ENCODE data around the gene FGF18. TPM values are rescaled to one million over a fixed set of nuclear protein-coding genes. Genes with fewer than 3 reads are reported as not detected.
A peak's percentile ranks its signal among the peaks of the same experiment; 100 is the strongest.

The FGF18 gene
- total RNA-seq (0.27 TPM in 1 of 2 replicates, not detected in the other), polyA plus RNA-seq (0.04 and 0.13 TPM in 2 replicates), polyA minus RNA-seq (0.08 TPM in 1 of 2 replicates, not detected in the other), Bru-seq, nascent RNA (percentile 33 among the genes with signal in this experiment), BruChase-seq, experiment 1, labeled RNA remaining after a 6-hour chase (percentile 41 among the genes with signal in this experiment), BruChase-seq, experiment 2, labeled RNA remaining after a 2-hour chase (percentile 40 among the genes with signal in this experiment)
- polyA plus RNA-seq (2011; cell fraction: cytosol; rRNA removed) = 0.05 TPM in 1 of 2 replicates, not detected in the other
- 0.10 and 0.22 TPM in 2 replicates for polyA plus RNA-seq (2011; cell fraction: nucleus; rRNA removed)
- 0.19 TPM in 1 of 2 replicates, not detected in the other for polyA plus RNA-seq (2012)
- not detected for polyA minus RNA-seq (2011; cell fraction: cytosol; rRNA and poly(A)+ RNA removed)
- polyA minus RNA-seq (2011; cell fraction: nucleus; rRNA and poly(A)+ RNA removed) = not detected in 2 replicates
- long read RNA-seq = 0 reads

DNA sequence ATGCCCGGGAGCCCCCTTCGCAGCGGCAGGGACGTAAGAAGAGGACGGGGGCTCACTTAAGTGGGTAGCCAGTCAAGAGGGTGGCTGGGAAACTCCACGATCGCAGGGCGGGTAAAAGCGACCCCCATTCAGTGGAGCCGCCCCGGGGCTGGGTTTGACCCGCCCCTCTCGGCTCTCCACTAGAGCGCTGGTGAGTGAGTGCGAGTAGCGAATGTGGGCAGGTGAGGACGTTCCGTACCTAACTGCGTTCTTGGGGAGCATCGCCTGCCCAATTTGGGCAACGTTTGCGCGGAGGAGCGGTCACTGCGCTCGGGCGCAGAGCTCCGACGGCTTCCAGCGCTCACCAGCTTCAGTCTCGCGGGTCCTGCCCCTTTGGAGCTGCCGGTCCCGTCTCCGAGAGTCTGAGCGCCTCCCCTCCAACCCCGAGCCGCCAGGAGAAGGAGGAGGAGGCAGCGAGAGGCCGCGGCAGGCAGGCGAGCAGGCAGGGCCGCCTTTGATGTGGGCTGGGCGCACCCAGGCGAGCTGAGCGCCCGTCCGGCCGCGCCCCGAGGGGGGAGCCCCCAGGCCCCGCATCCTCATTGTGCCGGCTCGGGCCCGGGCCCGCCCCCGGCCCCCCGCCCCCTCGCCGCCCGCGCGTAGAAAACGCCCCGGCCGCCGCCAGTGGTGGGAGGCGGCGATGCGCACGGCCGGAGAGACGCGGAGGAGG lies at the start of gene FGF18:
FGF18 (plus strand) TSS at position 666 of the 706 bp plus-strand sequence. CDS start 553 bp downstream, outside the sequence.
- DNase-seq (ENCODE audit: low read depth, low spot score) (peak; percentile 41), FAIRE-seq (no peak)
- H3K4me3 ChIP-seq (replicated peaks in 1 of 3; ENCODE audit: insufficient read depth in 1 of 3, low read depth in 1 of 3, low read length in 3 of 3) = peak within 1 kb of the TSS in 1 of 3 experiments; percentile 23
- TF ChIP-seq MYC (IDR thresholded peaks at IDR 0.05; ENCODE audit: low read depth, low read length) (no peak), MAX (IDR thresholded peaks at IDR 0.05; ENCODE audit: insufficient read depth, insufficient read length) (no peak), EZH2 (IDR thresholded peaks at IDR 0.05; ENCODE audit: borderline replicate concordance, low read depth, low read length, severe bottlenecking) (no peak)
- H3K9me1 ChIP-seq (replicated peaks; ENCODE audit: control insufficient read depth, extremely low read depth, insufficient read depth, low read length) = no peaks in the 10 kb centered on the region
- peak within 1 kb of the TSS; percentile 9 for H2AFZ ChIP-seq (ENCODE audit: low read depth, low read length)
- CTCF ChIA-PET = interaction anchor here (0.6 to 3.2 kb wide), 55 partner anchors 9 to 873 kb away, joined by 3 to 77 read pairs (median 4); partner anchors contain the start of genes FBXW11, STK10 and UBTD2
- no TSS peak for BruUV-seq (replicated peaks)
- POLR2A ChIA-PET = interaction anchor here (1.2 to 1.4 kb wide), 2 partner anchors 32 to 487 kb away, joined by 3 to 4 read pairs; partner anchors contain the start of gene NPM1
- no peak within 1 kb of the TSS for H3K27ac ChIP-seq (ENCODE audit: insufficient read depth, low read depth, low read length)
- peak within 1 kb of the TSS; percentile 71 for H3K4me2 ChIP-seq (ENCODE audit: insufficient read depth, low read length)
- H3K36me3 ChIP-seq (ENCODE audit: control insufficient read depth in 2 of 2, extremely low read depth in 1 of 2, insufficient read depth in 2 of 2, low read length in 2 of 2) = no peaks in the 10 kb centered on the region
- no peak within 1 kb of the TSS for H3K9ac ChIP-seq (replicated peaks; ENCODE audit: extremely low read depth, insufficient read depth, low read length)
- dilution Hi-C loops (cut with MboI; ENCODE audit: extremely low pct_ligation_motif_present, low sequenced_read_pairs) (no loop called here), intact Hi-C loops (cut with micrococcal nuclease) (loop anchor here (1.0 to 5.0 kb wide), 11 partner anchors 65 to 863 kb away; partner anchors contain the start of genes FBXW11 and UBTD2)
- peaks cover 13% of the 10 kb centered on the region for H3K4me1 ChIP-seq (ENCODE audit: control insufficient read depth, extremely low read depth, insufficient read depth, low read length)
- no peaks in the 10 kb centered on the region for H4K20me1 ChIP-seq (replicated peaks; ENCODE audit: control insufficient read depth, extremely low read depth, insufficient read depth, low read length)
- H3K27me3 ChIP-seq (ENCODE audit: control insufficient read depth in 2 of 2, insufficient read depth in 2 of 2, low read length in 2 of 2) = peaks cover 5 to 25% of the 10 kb centered on the region in 2 experiments
- no peaks in the 10 kb centered on the region for H3K79me2 ChIP-seq (ENCODE audit: control insufficient read depth, insufficient read depth, low read length)
- no peaks in the 10 kb centered on the region for H3K9me3 ChIP-seq (replicated peaks; ENCODE audit: control insufficient read depth, insufficient read depth, low read length)

DNA sequence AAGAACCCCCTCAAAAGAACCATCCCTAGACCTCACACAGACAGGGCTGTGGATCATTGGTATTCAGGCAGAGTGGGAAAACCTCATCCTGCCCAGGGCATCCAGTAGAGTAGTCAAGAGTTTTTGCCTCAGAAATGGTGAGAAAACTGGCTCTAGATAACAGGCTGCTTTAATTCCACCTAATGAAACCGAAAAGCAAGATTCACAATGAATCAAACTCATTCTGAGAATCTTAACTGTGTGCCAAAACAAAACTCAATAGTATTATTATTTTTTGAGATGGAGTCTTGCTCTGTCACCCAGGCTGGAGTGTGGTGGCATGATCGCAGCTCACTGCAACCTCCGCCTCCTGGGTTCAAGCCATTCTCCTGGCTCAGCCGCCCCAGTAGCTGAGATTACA lies 49.5 kb upstream of the FGF18 start:
- FAIRE-seq (no peak), DNase-seq (ENCODE audit: low read depth, low spot score) (no peak)
- Histone ChIP-seq H3K79me2 (ENCODE audit: control insufficient read depth, insufficient read depth, low read length) (no peaks in the 10 kb centered on the region), H3K36me3 (ENCODE audit: control insufficient read depth in 2 of 2, extremely low read depth in 1 of 2, insufficient read depth in 2 of 2, low read length in 2 of 2) (no peaks in the 10 kb centered on the region), H4K20me1 (replicated peaks; ENCODE audit: control insufficient read depth, extremely low read depth, insufficient read depth, low read length) (no peaks in the 10 kb centered on the region), H3K9ac (replicated peaks; ENCODE audit: extremely low read depth, insufficient read depth, low read length) (no peak overlapping the region), H3K27me3 (ENCODE audit: control insufficient read depth in 2 of 2, insufficient read depth in 2 of 2, low read length in 2 of 2) (peaks cover 0 to 1% of the 10 kb centered on the region in 2 experiments), H3K9me1 (replicated peaks; ENCODE audit: control insufficient read depth, extremely low read depth, insufficient read depth, low read length) (no peaks in the 10 kb centered on the region), H3K4me2 (ENCODE audit: insufficient read depth, low read length) (no peak overlapping the region), H3K4me3 (replicated peaks in 1 of 3; ENCODE audit: insufficient read depth in 1 of 3, low read depth in 1 of 3, low read length in 3 of 3) (no peak overlapping the region), H3K9me3 (replicated peaks; ENCODE audit: control insufficient read depth, insufficient read depth, low read length) (no peaks in the 10 kb centered on the region), H3K4me1 (ENCODE audit: control insufficient read depth, extremely low read depth, insufficient read depth, low read length) (no peaks in the 10 kb centered on the region), H3K27ac (ENCODE audit: insufficient read depth, low read depth, low read length) (no peak overlapping the region), H2AFZ (ENCODE audit: low read depth, low read length) (no peak overlapping the region)
- TF ChIP-seq MAX (IDR thresholded peaks at IDR 0.05; ENCODE audit: insufficient read depth, insufficient read length) (no peak), POLR2AphosphoS5 (IDR thresholded peaks at IDR 0.05; ENCODE audit: insufficient read depth, low read depth, low read length) (no peak), MYC (IDR thresholded peaks at IDR 0.05; ENCODE audit: low read depth, low read length) (no peak), GATA2 (IDR thresholded peaks at IDR 0.05; ENCODE audit: insufficient read depth, insufficient read length, low read depth, low read length) (no peak), EZH2 (IDR thresholded peaks at IDR 0.05; ENCODE audit: borderline replicate concordance, low read depth, low read length, severe bottlenecking) (no peak), JUN (IDR thresholded peaks at IDR 0.05; ENCODE audit: borderline replicate concordance, insufficient read depth, insufficient read length, low read depth) (no peak)
- TF ChIP-seq, protein P1, sequence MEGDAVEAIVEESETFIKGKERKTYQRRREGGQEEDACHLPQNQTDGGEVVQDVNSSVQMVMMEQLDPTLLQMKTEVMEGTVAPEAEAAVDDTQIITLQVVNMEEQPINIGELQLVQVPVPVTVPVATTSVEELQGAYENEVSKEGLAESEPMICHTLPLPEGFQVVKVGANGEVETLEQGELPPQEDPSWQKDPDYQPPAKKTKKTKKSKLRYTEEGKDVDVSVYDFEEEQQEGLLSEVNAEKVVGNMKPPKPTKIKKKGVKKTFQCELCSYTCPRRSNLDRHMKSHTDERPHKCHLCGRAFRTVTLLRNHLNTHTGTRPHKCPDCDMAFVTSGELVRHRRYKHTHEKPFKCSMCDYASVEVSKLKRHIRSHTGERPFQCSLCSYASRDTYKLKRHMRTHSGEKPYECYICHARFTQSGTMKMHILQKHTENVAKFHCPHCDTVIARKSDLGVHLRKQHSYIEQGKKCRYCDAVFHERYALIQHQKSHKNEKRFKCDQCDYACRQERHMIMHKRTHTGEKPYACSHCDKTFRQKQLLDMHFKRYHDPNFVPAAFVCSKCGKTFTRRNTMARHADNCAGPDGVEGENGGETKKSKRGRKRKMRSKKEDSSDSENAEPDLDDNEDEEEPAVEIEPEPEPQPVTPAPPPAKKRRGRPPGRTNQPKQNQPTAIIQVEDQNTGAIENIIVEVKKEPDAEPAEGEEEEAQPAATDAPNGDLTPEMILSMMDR (IDR thresholded peaks at IDR 0.05; ENCODE audit: extremely low read depth in 1 of 2, insufficient read depth in 1 of 2, low read depth in 1 of 2, low read length in 2 of 2) = no peak
- intact Hi-C loops (cut with micrococcal nuclease) = no loop called here
- POLR2A ChIA-PET = no interaction called here
- dilution Hi-C loops (cut with MboI; ENCODE audit: extremely low pct_ligation_motif_present, low sequenced_read_pairs) = no loop called here
- CTCF ChIA-PET = no interaction called here
- no TSS peak for BruUV-seq (replicated peaks)

Measured in endothelial cell of umbilical vein (primary cell).